GM21360 (cell line): ENCODE data around the gene SLC4A1AP.
"Not testable (repeated sequence)": the region's sequence is repeated elsewhere in the genome, so short reads cannot be mapped to it uniquely, and the experiment has no call there.

Experiments used
- ATAC-seq: cut with Tn5 transposase; IDR thresholded peaks from one replicate; pipeline ENCODE4 v1.9.1; 2021; ENCODE audit warnings: mild to moderate bottlenecking, moderate library complexity; ENCODE audit not compliant: unreplicated experiment

Gene SLC4A1AP

GRCh38 chr2:27663285-27664153 is at the start of gene SLC4A1AP, which contains the start of gene SUPT7L:
Gene SLC4A1AP (plus strand): TSS chr2:27663889. CDS start chr2:27663915, 26 bp downstream.
Gene SUPT7L (minus strand): TSS chr2:27663614. CDS start chr2:27662192, 1,422 bp downstream.
- peak; percentile 51 for ATAC-seq

GRCh38 chr2:27613985-27614384 is 49.7 kb upstream of the SLC4A1AP start:
- ATAC-seq = no peak

GRCh38 chr2:27615316-27615715 is 48.4 kb upstream of the SLC4A1AP start:
- no peak for ATAC-seq

GRCh38 chr2:27621524-27621923 is 42.2 kb upstream of the SLC4A1AP start:
- ATAC-seq = no peak

GRCh38 chr2:27622921-27623384 is 40.7 kb upstream of the SLC4A1AP start:
- ATAC-seq = no peak

- ATAC-seq = no peak
Observed at GRCh38 chr2:27624943-27625342, 38.7 kb upstream of the SLC4A1AP start.

- not testable (repeated sequence) for ATAC-seq
Observed at GRCh38 chr2:27626323-27626722, 37.4 kb upstream of the SLC4A1AP start.

- ATAC-seq = not testable (repeated sequence)
Observed at GRCh38 chr2:27626921-27627320, 36.8 kb upstream of the SLC4A1AP start.

GRCh38 chr2:27627963-27628766 is 35.5 kb upstream of the SLC4A1AP start:
- ATAC-seq = peak; percentile 21

- ATAC-seq = peak; percentile 95
Observed at GRCh38 chr2:27628767-27629709, 34.7 kb upstream of the SLC4A1AP start, which contains the start of the genes CCDC121 and GPN1. Gene CCDC121 (minus strand): TSS chr2:27629012. CDS start chr2:27627799, 1,213 bp downstream. Gene GPN1 (plus strand): TSS chr2:27629050. CDS start chr2:27629059, 9 bp downstream.

- not testable (repeated sequence) for ATAC-seq
Observed at GRCh38 chr2:27630257-27630656, 33.4 kb upstream of the SLC4A1AP start.

GRCh38 chr2:27634291-27634690 is 29.4 kb upstream of the SLC4A1AP start:
- ATAC-seq = no peak

- ATAC-seq = no peak
Observed at GRCh38 chr2:27636766-27637165, 26.9 kb upstream of the SLC4A1AP start.

- no peak for ATAC-seq
Observed at GRCh38 chr2:27638037-27638637, 25.6 kb upstream of the SLC4A1AP start.

GRCh38 chr2:27638709-27639108 is 25.0 kb upstream of the SLC4A1AP start:
- ATAC-seq = no peak

- no peak for ATAC-seq
Observed at GRCh38 chr2:27640722-27641245, 22.9 kb upstream of the SLC4A1AP start.

GRCh38 chr2:27645197-27645596 is 18.5 kb upstream of the SLC4A1AP start:
- no peak for ATAC-seq

GRCh38 chr2:27647289-27647688 is 16.4 kb upstream of the SLC4A1AP start:
- ATAC-seq = no peak

- no peak for ATAC-seq
Observed at GRCh38 chr2:27647737-27648136, 16.0 kb upstream of the SLC4A1AP start.

GRCh38 chr2:27651056-27651455 is 12.6 kb upstream of the SLC4A1AP start:
- ATAC-seq = no peak
